Suppressor macrophage treated with lipopolysaccharide for 4 hours (primary cell): Measurements from ENCODE around the gene IMPDH1.

Experiments used
- DNase-seq: peaks from one replicate; pipeline ENCODE4 v3.0.0-alpha.2; 2020

The IMPDH1 gene

GRCh38 chr7:128434413-128435326 is 24.9 kb upstream of the IMPDH1 start:
- no peak for DNase-seq

- no peak for DNase-seq
Measured at GRCh38 chr7:128431754-128432153, 22.0 kb upstream of the IMPDH1 start.

GRCh38 chr7:128431221-128431620 is 21.4 kb upstream of the IMPDH1 start:
- DNase-seq, result no peak

GRCh38 chr7:128430207-128430606 is 20.4 kb upstream of the IMPDH1 start:
- no peak for DNase-seq

GRCh38 chr7:128427289-128427891 is 17.6 kb upstream of the IMPDH1 start:
- DNase-seq, result peak; percentile 82

- DNase-seq, result peak; percentile 83
Measured at GRCh38 chr7:128425850-128426249, 16.1 kb upstream of the IMPDH1 start.

GRCh38 chr7:128424686-128425275 is 15.0 kb upstream of the IMPDH1 start:
- no peak for DNase-seq

- DNase-seq, result no peak
Measured at GRCh38 chr7:128422842-128423241, 13.1 kb upstream of the IMPDH1 start.

GRCh38 chr7:128422037-128422436 is 12.3 kb upstream of the IMPDH1 start:
- DNase-seq, result no peak

GRCh38 chr7:128421384-128421783 is 11.6 kb upstream of the IMPDH1 start:
- DNase-seq, result no peak

GRCh38 chr7:128420773-128421172 is 11.0 kb upstream of the IMPDH1 start:
- DNase-seq, result no peak

GRCh38 chr7:128419257-128419656 is 9.5 kb upstream of the IMPDH1 start:
- no peak for DNase-seq

- no peak for DNase-seq
Measured at GRCh38 chr7:128417071-128417470, 7.3 kb upstream of the IMPDH1 start.

- no peak for DNase-seq
Measured at GRCh38 chr7:128415217-128415785, 5.5 kb upstream of the IMPDH1 start.

- no peak for DNase-seq
Measured at GRCh38 chr7:128410451-128410753, 620 bp upstream of the IMPDH1 start.

GRCh38 chr7:128408709-128409595 is 830 bp downstream of the IMPDH1 start:
- no peak for DNase-seq

- DNase-seq, result no peak
Measured at GRCh38 chr7:128407751-128408708, 1.8 kb downstream of the IMPDH1 start.

- DNase-seq, result no peak
Measured at GRCh38 chr7:128407233-128407589, 2.6 kb downstream of the IMPDH1 start.

- DNase-seq, result peak; percentile 53
Measured at GRCh38 chr7:128406314-128407232, 3.2 kb downstream of the IMPDH1 start.
